ENCODE data around the gene USHBP1. TPM values are rescaled to one million over a fixed set of nuclear protein-coding genes. Genes with fewer than 3 reads are reported as not detected.

USHBP1 gene
- total RNA-seq, 1 experiment from 2014 or later, result not detected

DNA sequence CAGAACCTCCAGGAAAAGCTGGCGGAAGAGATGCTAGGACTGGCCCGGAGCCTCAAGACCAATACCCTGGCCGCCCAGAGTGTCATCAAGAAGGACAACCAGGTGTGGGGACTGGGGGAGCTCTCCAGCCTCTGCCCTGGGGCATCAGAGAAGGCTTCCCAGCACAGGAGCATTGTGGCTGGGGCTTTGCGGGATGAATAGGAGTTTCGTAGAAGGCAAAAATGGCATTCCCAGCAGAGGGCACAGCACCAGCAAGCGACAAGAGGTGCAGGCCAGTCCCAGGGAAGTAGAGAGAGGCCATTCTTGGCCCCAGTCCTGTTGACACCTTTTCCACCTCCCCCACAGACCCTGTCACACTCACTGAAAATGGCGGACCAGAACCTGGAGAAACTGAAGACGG, 45.3 kb downstream of the USHBP1 start:
- POLR2A ChIA-PET, result no interaction called here
- H3K4me1 ChIP-seq (ENCODE audit: control insufficient read depth, insufficient read depth, low read length), result 0 out of 2 replicates have a peak, but pooled peaks cover 5% of the 10 kb centered on the region
- DNase-seq (ENCODE audit: low read depth, low spot score) (no peak), ATAC-seq (no peak)
- in situ Hi-C loops (cut with HindIII; ENCODE audit: low pct_unique_long_range_greater_than_20kb, low sequenced_read_pairs), result no loop called here
- CTCF ChIA-PET, result no interaction called here
- no peaks in the 10 kb centered on the region for H3K27me3 ChIP-seq (ENCODE audit: control insufficient read depth, insufficient read depth, low read length)
- BruUV-seq (replicated peaks), result no TSS peak
- no peak overlapping the region for H3K4me3 ChIP-seq (ENCODE audit: low read depth in 2 of 2, low read length in 2 of 2)
- H3K9me3 ChIP-seq (ENCODE audit: control insufficient read depth, insufficient read depth, low read depth, low read length), result no peaks in the 10 kb centered on the region
- intact Hi-C loops (cut with micrococcal nuclease; ENCODE audit: unreplicated experiment), result no loop called here
- TF ChIP-seq, protein P1, sequence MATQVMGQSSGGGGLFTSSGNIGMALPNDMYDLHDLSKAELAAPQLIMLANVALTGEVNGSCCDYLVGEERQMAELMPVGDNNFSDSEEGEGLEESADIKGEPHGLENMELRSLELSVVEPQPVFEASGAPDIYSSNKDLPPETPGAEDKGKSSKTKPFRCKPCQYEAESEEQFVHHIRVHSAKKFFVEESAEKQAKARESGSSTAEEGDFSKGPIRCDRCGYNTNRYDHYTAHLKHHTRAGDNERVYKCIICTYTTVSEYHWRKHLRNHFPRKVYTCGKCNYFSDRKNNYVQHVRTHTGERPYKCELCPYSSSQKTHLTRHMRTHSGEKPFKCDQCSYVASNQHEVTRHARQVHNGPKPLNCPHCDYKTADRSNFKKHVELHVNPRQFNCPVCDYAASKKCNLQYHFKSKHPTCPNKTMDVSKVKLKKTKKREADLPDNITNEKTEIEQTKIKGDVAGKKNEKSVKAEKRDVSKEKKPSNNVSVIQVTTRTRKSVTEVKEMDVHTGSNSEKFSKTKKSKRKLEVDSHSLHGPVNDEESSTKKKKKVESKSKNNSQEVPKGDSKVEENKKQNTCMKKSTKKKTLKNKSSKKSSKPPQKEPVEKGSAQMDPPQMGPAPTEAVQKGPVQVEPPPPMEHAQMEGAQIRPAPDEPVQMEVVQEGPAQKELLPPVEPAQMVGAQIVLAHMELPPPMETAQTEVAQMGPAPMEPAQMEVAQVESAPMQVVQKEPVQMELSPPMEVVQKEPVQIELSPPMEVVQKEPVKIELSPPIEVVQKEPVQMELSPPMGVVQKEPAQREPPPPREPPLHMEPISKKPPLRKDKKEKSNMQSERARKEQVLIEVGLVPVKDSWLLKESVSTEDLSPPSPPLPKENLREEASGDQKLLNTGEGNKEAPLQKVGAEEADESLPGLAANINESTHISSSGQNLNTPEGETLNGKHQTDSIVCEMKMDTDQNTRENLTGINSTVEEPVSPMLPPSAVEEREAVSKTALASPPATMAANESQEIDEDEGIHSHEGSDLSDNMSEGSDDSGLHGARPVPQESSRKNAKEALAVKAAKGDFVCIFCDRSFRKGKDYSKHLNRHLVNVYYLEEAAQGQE (IDR thresholded peaks at IDR 0.05; ENCODE audit: insufficient read depth in 1 of 2, low read depth in 2 of 2, low read length in 1 of 2), result no peak
- no peak overlapping the region for H3K27ac ChIP-seq (ENCODE audit: low read length)
- no peaks in the 10 kb centered on the region; the same call in 1 of the 2 replicates for H3K36me3 ChIP-seq (ENCODE audit: control insufficient read depth, insufficient read depth, low read length)

DNA sequence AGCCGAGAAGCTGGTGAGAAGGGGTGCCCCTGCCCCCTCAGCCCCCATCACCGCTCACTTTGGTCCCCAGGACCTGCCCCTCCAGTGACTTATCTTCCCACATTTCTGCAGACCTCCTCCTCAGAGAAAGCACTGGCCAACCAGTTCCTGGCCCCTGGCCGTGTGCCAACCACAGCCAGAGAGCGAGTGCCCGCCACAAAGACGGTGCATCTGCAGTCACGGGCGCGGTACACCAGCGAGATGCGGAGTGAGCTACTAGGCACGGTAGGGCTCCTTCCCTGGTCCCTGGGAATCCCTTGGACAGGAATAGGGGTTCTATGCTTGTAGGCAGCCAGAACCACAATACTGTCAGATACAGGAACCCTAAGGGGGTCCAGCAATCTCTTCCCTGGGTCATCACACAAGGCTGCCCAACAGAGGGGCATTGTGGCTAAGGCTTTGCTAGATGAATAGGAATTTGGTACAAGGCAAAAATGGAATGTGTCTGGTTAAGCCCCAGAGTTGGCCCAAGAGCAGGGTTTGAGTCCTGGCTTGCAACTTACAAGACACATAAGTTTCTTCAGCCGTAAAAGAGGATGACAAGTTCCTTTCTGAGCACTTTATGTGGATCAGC, 48.4 kb downstream of the USHBP1 start:
- intact Hi-C loops (cut with micrococcal nuclease; ENCODE audit: unreplicated experiment), result no loop called here
- Histone ChIP-seq H3K27me3 (ENCODE audit: control insufficient read depth, insufficient read depth, low read length) (no peaks in the 10 kb centered on the region), H3K4me1 (ENCODE audit: control insufficient read depth, insufficient read depth, low read length) (0 out of 2 replicates have a peak, but pooled peaks cover 5% of the 10 kb centered on the region), H3K36me3 (ENCODE audit: control insufficient read depth, insufficient read depth, low read length) (no peaks in the 10 kb centered on the region; the same call in 1 of the 2 replicates), H3K4me3 (ENCODE audit: low read depth in 2 of 2, low read length in 2 of 2) (peak overlapping the region; percentile 49 to 61), H3K27ac (ENCODE audit: low read length) (peak overlapping the region; percentile 79), H3K9me3 (ENCODE audit: control insufficient read depth, insufficient read depth, low read depth, low read length) (no peaks in the 10 kb centered on the region)
- ChIA-PET POLR2A (no interaction called here), CTCF (no interaction called here)
- no peak for TF ChIP-seq POLR2AphosphoS5 (IDR thresholded peaks at IDR 0.05; ENCODE audit: low read depth, low read length)
- TF ChIP-seq, protein P2, sequence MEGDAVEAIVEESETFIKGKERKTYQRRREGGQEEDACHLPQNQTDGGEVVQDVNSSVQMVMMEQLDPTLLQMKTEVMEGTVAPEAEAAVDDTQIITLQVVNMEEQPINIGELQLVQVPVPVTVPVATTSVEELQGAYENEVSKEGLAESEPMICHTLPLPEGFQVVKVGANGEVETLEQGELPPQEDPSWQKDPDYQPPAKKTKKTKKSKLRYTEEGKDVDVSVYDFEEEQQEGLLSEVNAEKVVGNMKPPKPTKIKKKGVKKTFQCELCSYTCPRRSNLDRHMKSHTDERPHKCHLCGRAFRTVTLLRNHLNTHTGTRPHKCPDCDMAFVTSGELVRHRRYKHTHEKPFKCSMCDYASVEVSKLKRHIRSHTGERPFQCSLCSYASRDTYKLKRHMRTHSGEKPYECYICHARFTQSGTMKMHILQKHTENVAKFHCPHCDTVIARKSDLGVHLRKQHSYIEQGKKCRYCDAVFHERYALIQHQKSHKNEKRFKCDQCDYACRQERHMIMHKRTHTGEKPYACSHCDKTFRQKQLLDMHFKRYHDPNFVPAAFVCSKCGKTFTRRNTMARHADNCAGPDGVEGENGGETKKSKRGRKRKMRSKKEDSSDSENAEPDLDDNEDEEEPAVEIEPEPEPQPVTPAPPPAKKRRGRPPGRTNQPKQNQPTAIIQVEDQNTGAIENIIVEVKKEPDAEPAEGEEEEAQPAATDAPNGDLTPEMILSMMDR (IDR thresholded peaks at IDR 0.05), result no peak
- TF ChIP-seq TCF7L2 (IDR thresholded peaks at IDR 0.05; ENCODE audit: low read depth, low read length), result no peak
- no peak for TF ChIP-seq SIN3A (IDR thresholded peaks at IDR 0.05; ENCODE audit: borderline replicate concordance, insufficient read depth, low read depth, low read length)
- TF ChIP-seq, protein P1 (IDR thresholded peaks at IDR 0.05; ENCODE audit: insufficient read depth in 1 of 2, low read depth in 2 of 2, low read length in 1 of 2), result no peak
- BruUV-seq (replicated peaks), result TSS peak; percentile 71
- DNase-seq (ENCODE audit: low read depth, low spot score) (no peak), ATAC-seq (no peak)
- in situ Hi-C loops (cut with HindIII; ENCODE audit: low pct_unique_long_range_greater_than_20kb, low sequenced_read_pairs), result no loop called here
